SJSA1 (cell line): ENCODE measurements around the gene PSMB2. TPM values are rescaled to one million over a fixed set of nuclear protein-coding genes. Genes with fewer than 3 reads are reported as not detected.
"Not testable (repeated sequence)": the region's sequence is repeated elsewhere in the genome, so short reads cannot be mapped to it uniquely, and the experiment has no call there.

Source experiments
- DNase-seq, 2 experiments: peaks; one replicate each; pipeline ENCODE4 v3.0.0-alpha.2; 2015 to 2020; ENCODE audit warnings: low spot score in 2 of 2, low read depth in 1 of 2
- H3K27ac ChIP-seq: fragments of 250-450 bp; sonication (Bioruptor Pico); 2 replicates; pipeline ENCODE4 v1.5.1; 2020; ENCODE audit warnings: mild to moderate bottlenecking, moderate library complexity
- H3K27me3 ChIP-seq: fragments of 250-450 bp; sonication (Bioruptor Pico); replicated peaks from 2 replicates; pipeline ENCODE4 v1.5.1; 2020; ENCODE audit warnings: mild to moderate bottlenecking, moderate library complexity
- H3K36me3 ChIP-seq: fragments of 250-450 bp; sonication (Bioruptor Pico); 2 replicates; pipeline ENCODE4 v1.5.1; 2020; ENCODE audit warnings: mild to moderate bottlenecking
- H3K4me1 ChIP-seq: fragments of 250-450 bp; sonication (Bioruptor Pico); replicated peaks from 2 replicates; pipeline ENCODE4 v1.6.1; 2021; ENCODE audit warnings: mild to moderate bottlenecking
- H3K4me3 ChIP-seq: fragments of 250-450 bp; sonication (Bioruptor Pico); 2 replicates; pipeline ENCODE4 v1.5.1; 2020; ENCODE audit warnings: mild to moderate bottlenecking
- H3K9me3 ChIP-seq: fragments of 250-450 bp; sonication (Bioruptor Pico); replicated peaks from 2 replicates; pipeline ENCODE4 v1.5.1; 2020; ENCODE audit warnings: mild to moderate bottlenecking
- total RNA-seq: library from RNA; depleted of rRNA; stranded (reverse); fragments of >200 nt; shearing (Covaris generic); gene quantifications from 2 replicates; pipeline ENCODE4 v1.2.3, GENCODE V29; 2014

Gene PSMB2
- total RNA-seq, 1 experiment from 2014 or later: 48.3 TPM

DNA sequence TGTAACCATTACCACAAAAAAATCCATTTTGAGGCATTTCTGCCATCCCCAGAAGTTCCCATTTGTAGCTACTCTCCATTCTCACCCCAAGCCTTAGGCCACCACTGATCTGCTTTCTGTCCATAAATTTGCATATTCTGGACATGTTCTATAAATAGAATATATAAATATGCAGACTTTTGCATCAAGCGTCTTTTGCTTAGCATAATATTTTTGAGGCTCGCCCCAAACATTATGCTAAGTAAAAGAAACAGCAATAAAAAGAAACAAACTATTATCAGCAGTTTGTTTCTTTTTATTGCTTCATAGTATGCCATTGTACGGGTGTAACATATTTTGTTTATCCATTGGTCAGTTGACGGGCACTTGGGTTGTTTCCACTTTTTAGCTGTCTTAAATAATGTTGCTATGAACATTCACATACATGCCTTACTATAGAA lies 60.4 kb downstream of the PSMB2 start:
- H3K4me3 ChIP-seq: no peak overlapping the region
- no peaks in the 10 kb centered on the region for H3K36me3 ChIP-seq
- 0 out of 2 replicates have a peak, but pooled peaks cover 2% of the 10 kb centered on the region for H3K27me3 ChIP-seq
- H3K27ac ChIP-seq: no peak overlapping the region
- no peaks in the 10 kb centered on the region for H3K9me3 ChIP-seq
- H3K4me1 ChIP-seq: no peaks in the 10 kb centered on the region
- DNase-seq: no peak

DNA sequence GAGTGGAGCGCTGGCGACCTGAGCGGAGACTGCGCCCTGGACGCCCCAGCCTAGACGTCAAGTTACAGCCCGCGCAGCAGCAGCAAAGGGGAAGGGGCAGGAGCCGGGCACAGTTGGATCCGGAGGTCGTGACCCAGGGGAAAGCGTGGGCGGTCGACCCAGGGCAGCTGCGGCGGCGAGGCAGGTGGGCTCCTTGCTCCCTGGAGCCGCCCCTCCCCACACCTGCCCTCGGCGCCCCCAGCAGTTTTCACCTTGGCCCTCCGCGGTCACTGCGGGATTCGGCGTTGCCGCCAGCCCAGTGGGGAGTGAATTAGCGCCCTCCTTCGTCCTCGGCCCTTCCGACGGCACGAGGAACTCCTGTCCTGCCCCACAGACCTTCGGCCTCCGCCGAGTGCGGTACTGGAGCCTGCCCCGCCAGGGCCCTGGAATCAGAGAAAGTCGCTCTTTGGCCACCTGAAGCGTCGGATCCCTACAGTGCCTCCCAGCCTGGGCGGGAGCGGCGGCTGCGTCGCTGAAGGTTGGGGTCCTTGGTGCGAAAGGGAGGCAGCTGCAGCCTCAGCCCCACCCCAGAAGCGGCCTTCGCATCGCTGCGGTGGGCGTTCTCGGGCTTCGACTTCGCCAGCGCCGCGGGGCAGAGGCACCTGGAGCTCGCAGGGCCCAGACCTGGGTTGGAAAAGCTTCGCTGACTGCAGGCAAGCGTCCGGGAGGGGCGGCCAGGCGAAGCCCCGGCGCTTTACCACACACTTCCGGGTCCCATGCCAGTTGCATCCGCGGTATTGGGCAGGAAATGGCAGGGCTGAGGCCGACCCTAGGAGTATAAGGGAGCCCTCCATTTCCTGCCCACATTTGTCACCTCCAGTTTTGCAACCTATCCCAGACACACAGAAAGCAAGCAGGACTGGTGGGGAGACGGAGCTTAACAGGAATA lies 64.0 kb downstream of the PSMB2 start:
- Histone ChIP-seq H3K4me1 (peaks cover 8% of the 10 kb centered on the region), H3K27me3 (peaks cover 10% of the 10 kb centered on the region), H3K36me3 (no peaks in the 10 kb centered on the region), H3K9me3 (no peaks in the 10 kb centered on the region), H3K4me3 (no peak overlapping the region), H3K27ac (no peak overlapping the region)
- DNase-seq: no peak

DNA sequence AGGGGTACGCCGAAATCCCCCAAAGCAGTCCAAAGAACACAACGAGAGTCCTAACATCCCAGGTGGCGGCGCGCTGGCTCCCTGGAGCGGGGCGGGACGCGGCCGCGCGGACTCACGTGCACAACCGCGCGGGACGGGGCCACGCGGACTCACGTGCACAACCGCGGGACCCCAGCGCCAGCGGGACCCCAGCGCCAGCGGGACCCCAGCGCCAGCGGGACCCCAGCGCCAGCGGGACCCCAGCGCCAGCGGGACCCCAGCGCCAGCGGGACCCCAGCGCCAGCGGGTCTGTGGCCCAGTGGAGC lies 64.6 kb downstream of the PSMB2 start:
- H3K27ac ChIP-seq, H3K4me3 ChIP-seq, H3K9me3 ChIP-seq, H3K36me3 ChIP-seq, H3K27me3 ChIP-seq, H3K4me1 ChIP-seq, DNase-seq: not testable (repeated sequence)

DNA sequence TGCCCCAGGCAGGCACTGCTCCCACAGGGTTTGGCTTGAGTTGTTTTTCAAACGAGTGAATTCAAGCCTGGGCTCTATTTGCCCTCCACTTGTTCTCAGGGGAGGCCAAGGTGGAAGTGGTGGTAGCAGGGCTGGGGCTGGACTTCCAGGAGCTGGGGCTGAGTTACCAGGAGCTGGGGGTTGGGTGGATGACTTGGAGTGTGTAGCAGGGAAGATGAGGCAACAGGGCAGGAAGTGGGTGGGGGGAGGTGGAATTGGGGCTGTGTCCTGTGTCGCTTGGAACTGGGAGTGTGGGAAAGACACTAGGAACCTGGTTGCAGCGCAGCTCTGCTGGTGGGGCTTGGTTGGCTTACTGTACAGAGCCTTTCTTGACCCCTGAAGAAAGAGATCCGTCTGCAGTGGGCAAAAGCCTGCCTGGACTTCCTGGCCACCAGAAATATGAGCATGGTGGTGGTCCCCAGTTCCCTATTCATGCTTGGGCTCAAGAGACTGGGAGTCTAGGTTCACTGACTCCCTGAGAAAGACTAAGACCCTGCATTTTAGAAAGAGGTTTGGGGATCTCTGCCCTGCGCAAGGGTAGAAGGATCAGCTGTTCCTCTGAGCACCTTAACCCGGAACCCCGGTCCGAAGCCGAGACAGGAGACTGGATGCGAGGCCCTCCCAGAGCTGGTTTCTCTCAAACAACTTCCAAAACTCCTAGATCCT lies 65.1 kb downstream of the PSMB2 start:
- H3K27ac ChIP-seq: no peak overlapping the region
- peaks cover 8% of the 10 kb centered on the region for H3K4me1 ChIP-seq
- H3K36me3 ChIP-seq: no peaks in the 10 kb centered on the region
- H3K27me3 ChIP-seq: peaks cover 10% of the 10 kb centered on the region
- H3K9me3 ChIP-seq: no peaks in the 10 kb centered on the region
- no peak for DNase-seq
- no peak overlapping the region for H3K4me3 ChIP-seq

DNA sequence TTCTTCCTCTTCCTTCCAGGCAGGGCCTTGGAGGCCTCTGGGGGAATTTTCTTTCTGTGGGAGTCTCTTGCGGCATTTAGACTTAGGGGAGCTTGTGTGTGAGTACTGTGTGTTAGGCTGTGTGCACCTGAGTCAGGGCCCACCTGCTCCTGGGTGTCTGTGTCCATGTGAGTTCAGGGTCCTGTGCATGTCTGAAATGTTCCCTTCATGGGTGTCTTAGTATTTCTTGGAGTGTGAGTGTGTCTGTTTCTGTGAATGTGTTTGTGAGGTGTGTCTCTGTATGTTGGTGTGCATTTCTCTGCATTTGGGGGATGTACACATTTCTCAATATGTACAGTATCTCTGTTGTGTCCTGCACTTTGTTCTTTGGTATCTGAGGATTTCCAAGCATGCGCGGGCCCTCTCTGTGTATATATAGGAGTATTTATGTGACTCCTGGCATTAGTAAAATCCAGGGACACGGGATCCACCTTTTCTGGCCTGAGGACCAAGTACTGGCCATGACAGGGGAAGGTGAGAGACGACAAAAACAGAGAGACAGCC lies 65.8 kb downstream of the PSMB2 start:
- Histone ChIP-seq H3K4me3 (no peak overlapping the region), H3K27ac (no peak overlapping the region), H3K27me3 (peaks cover 7% of the 10 kb centered on the region), H3K9me3 (no peaks in the 10 kb centered on the region), H3K4me1 (peaks cover 8% of the 10 kb centered on the region), H3K36me3 (no peaks in the 10 kb centered on the region)
- DNase-seq: no peak

DNA sequence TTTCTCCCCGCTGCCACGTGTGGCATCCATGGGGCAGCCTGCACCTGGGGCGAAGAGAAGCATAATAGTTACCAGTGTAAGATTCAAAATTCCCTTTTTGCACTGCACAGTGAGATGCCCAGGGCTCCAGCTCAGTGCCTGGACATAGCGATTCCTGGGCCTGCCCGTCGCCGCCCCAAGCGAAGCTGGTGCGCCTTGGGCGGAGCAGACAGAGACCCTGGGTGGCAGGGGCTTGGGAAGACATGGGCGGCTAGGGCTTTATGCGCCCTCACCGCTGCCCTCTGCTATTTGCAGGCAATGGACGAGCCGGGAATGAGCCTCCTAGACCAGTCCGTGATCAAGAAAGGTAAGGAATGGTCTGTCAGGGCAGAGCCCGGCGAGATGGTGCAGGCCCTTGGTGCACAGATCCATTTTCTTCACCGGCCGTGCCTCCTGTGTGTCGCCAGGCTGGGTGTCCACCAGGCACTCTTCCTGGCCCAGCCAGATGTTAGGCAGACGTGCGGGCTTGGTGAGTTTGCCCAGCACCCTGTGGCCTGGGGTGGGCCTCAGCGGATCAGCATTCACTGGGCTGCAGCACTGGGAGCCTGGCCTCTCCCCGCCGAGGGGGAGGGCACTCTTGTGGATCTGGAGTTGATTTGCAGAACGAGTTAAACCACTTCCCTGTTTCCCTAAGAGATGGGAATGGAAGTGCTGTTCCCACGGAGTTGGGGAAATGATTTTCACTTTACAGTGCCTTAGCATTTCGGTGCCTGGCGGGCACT lies 66.5 kb downstream of the PSMB2 start:
- DNase-seq: no peak
- no peaks in the 10 kb centered on the region for H3K9me3 ChIP-seq
- no peak overlapping the region for H3K4me3 ChIP-seq
- no peaks in the 10 kb centered on the region for H3K36me3 ChIP-seq
- H3K4me1 ChIP-seq: peaks cover 8% of the 10 kb centered on the region
- peaks cover 7% of the 10 kb centered on the region for H3K27me3 ChIP-seq
- H3K27ac ChIP-seq: no peak overlapping the region

GRCh38 chr1:35574125-35574654 lies 67.1 kb downstream of the PSMB2 start:
- Histone ChIP-seq H3K27ac (no peak overlapping the region), H3K9me3 (no peaks in the 10 kb centered on the region), H3K27me3 (peaks cover 7% of the 10 kb centered on the region), H3K4me3 (no peak overlapping the region), H3K36me3 (no peaks in the 10 kb centered on the region), H3K4me1 (peaks cover 8% of the 10 kb centered on the region)
- no peak for DNase-seq

DNA sequence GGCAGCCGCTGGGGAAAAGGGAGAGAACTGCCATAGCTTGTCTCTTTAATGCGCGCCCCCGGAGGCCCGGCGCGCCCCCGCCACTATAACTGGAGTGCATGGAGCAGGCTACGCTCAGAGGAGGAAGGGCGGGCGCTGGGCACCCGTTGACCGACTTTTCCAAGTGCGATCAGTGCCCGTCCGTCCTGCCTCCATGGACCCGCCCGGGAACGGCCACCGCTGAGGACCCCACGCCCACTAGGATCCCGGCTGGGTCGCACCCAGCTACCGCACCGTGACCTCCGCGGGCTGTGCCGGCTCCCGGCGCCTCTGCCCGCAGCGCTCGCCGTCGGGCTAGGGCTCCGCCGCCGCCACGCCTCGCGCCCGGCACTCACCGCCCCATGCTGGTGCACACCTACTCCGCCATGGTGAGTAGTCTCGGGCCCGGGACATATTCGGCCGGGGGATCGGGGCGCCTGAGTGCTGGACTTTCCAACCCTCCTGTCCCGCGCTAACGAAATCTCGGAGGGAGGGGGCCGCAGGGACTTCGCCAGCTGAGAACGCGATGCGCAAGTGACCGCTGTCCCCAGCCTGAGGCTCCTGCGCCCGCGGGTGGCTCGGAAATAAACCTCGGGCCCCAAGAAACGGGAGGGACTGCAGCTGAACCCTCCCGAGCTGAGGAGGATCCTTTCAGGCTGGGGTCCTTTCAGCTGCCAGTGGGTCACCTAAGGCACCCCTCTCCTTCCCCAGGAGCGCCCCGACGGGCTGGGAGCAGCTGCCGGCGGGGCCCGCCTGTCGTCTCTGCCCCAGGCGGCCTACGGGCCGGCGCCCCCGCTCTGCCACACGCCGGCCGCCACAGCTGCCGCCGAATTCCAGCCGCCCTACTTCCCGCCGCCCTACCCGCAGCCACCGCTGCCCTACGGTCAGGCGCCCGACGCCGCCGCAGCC lies 67.9 kb downstream of the PSMB2 start, which contains the start of gene TFAP2E:
Gene TFAP2E, plus strand, starts transcription at position 117 of the 927 bp plus-strand sequence. Its CDS starts 264 bp downstream, at position 381.
- peaks cover 7% of the 10 kb centered on the region for H3K27me3 ChIP-seq
- H3K36me3 ChIP-seq: no peaks in the 10 kb centered on the region
- DNase-seq: peak in 1 of 2 experiments; percentile 42

DNA sequence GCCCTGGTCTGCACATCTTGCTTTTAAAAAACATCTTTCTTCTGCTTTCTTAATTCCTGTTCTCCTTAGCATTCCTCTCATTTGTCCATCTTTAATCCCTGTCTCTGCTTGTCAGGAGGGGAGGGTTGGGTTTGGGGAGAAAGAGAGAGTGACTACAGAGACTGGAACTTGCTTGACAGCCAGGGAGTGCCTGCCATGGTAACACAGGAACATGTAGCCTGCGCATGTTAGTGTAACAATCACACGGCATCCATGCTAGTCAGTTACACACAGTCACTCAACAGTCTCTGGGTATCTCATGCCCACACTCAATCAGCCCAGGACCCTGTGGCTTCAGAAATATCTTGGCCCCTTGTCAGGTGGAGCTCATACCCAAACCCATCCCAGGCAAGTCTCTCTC lies 69.0 kb downstream of the PSMB2 start:
- H3K9me3 ChIP-seq: no peaks in the 10 kb centered on the region
- no peak for DNase-seq
- peaks cover 8% of the 10 kb centered on the region for H3K4me1 ChIP-seq

More for the DNA sequence above, 67.9 kb downstream of the PSMB2 start, which contains the start of gene TFAP2E:
- peak within 1 kb of the TSS; percentile 46 for H3K4me3 ChIP-seq
- no peaks in the 10 kb centered on the region for H3K9me3 ChIP-seq
- H3K27ac ChIP-seq: no peak within 1 kb of the TSS
- peaks cover 8% of the 10 kb centered on the region for H3K4me1 ChIP-seq

DNA sequence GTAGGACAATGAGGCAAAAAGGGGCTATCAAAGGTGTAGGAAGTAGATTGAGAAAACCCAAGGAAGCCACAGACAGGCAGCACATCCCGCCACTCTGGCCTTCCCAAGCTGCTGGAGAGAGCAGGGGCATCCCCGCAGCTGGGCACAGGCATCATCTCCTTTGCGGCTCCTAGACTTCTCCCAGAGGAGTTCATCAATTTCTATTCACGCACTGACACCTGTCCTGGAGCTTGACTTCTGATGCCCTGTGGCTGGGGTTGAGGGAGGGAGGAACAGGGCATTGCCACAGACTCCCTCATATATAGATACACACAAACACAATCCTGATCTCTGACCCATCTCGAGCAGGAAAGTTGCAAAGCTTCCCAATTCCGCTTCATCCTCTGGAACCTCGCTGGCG lies 70.1 kb downstream of the PSMB2 start:
- no peak for DNase-seq
- peaks cover 8% of the 10 kb centered on the region for H3K4me1 ChIP-seq
- no peaks in the 10 kb centered on the region for H3K9me3 ChIP-seq
- peaks cover 7% of the 10 kb centered on the region for H3K27me3 ChIP-seq
- H3K27ac ChIP-seq: no peak overlapping the region
- no peak overlapping the region for H3K4me3 ChIP-seq
- H3K36me3 ChIP-seq: no peaks in the 10 kb centered on the region

More for the DNA sequence above, 69.0 kb downstream of the PSMB2 start:
- H3K27ac ChIP-seq: no peak overlapping the region
- H3K36me3 ChIP-seq: no peaks in the 10 kb centered on the region
- H3K27me3 ChIP-seq: peaks cover 7% of the 10 kb centered on the region
- no peak overlapping the region for H3K4me3 ChIP-seq

GRCh38 chr1:35570589-35571137 lies 70.7 kb downstream of the PSMB2 start:
- DNase-seq: no peak
- H3K36me3 ChIP-seq: no peaks in the 10 kb centered on the region
- peaks cover 7% of the 10 kb centered on the region for H3K27me3 ChIP-seq
- peaks cover 8% of the 10 kb centered on the region for H3K4me1 ChIP-seq
- no peaks in the 10 kb centered on the region for H3K9me3 ChIP-seq
- no peak overlapping the region for H3K27ac ChIP-seq
- no peak overlapping the region for H3K4me3 ChIP-seq

GRCh38 chr1:35569936-35570335 lies 71.4 kb downstream of the PSMB2 start:
- Histone ChIP-seq H3K4me1 (peaks cover 8% of the 10 kb centered on the region), H3K4me3 (no peak overlapping the region), H3K27me3 (peaks cover 7% of the 10 kb centered on the region), H3K36me3 (peaks cover 5% of the 10 kb centered on the region), H3K9me3 (no peaks in the 10 kb centered on the region), H3K27ac (no peak overlapping the region)
- no peak for DNase-seq
